SIG-M5 (cell line): ENCODE measurements around the gene PGK2.

ENCODE experiments used
- DNase-seq: peaks from one replicate; lab custom pipeline; 2025; lab: John Stamatoyannopoulos, UW

PGK2 gene

DNA sequence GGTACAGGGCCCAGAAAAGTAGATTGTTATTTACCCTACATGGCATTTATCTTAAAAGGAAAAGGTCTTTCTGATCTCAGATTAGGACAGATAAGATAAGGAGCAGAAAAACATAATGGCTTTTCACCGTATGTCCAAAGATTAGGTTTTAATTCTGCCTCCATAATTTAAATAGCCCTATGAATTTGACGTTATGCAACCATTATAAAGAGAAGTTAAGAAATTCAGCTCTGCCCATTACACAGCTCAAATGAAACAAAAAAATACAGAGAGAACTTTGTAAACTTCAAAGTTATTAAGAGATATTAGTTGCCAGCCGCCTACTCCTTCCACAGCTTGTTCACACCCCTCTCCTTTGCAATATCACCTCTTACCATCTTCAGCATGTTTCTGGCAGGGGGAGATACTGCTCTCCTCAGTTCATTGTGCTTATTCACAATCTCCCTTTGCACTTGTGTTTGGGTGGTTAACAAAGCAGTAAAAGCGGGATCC, 51.0 kb downstream of the PGK2 start:
- DNase-seq: no peak
